ENCODE measurements around the gene EIF4G3. TPM values are rescaled to one million over a fixed set of nuclear protein-coding genes. Genes with fewer than 3 reads are reported as not detected.

The EIF4G3 gene
- total RNA-seq, 4 donors from 2014 or later = 42.1 to 63.2 (median 43.5) TPM

- Histone ChIP-seq H3K27me3 (no peaks in the 10 kb centered on the region), H3K4me3 (no peak overlapping the region), H3K4me1 (no peaks in the 10 kb centered on the region), H3K9me3 (no peaks in the 10 kb centered on the region), H3K36me3 (peaks cover 0 to 32% of the 10 kb centered on the region in 2 donors), H3K27ac (no peak overlapping the region)
- TF ChIP-seq POLR2A (IDR thresholded peaks at IDR 0.05) (no peak), CTCF (IDR thresholded peaks at IDR 0.05 in 4 of 5, conservative IDR thresholded peaks at IDR 0.05 in 1 of 5) (no peak)
- intact Hi-C loops (cut with DNase I; ENCODE audit: low total_unique reads) (no loop called here), in situ Hi-C loops (cut with MboI; ENCODE audit: low sequenced_read_pairs in 4 of 4) (loop anchor here in 1 of 4 donors (10.0 kb wide), 1 partner anchor 212 kb away; no protein-coding TSS in a partner anchor)
- DNase-seq (no peak), ATAC-seq (no peak)
Measured at GRCh38 chr1:20972855-20973254, 203.8 kb downstream of the EIF4G3 start.

GRCh38 chr1:20964540-20965484 lies 211.9 kb downstream of the EIF4G3 start:
- Histone ChIP-seq H3K27ac (peak overlapping the region; percentile 82 to 92 (median 85)), H3K9me3 (no peaks in the 10 kb centered on the region), H3K4me3 (no peak overlapping the region), H3K36me3 (peaks cover 0 to 6% of the 10 kb centered on the region in 2 donors), H3K27me3 (no peaks in the 10 kb centered on the region), H3K4me1 (peaks cover 30 to 37% of the 10 kb centered on the region in 2 donors)
- in situ Hi-C loops (cut with MboI; ENCODE audit: low sequenced_read_pairs in 4 of 4) (no loop called here), intact Hi-C loops (cut with DNase I; ENCODE audit: low total_unique reads) (no loop called here)
- no peak for DNase-seq
- ATAC-seq = no peak
- no peak for TF ChIP-seq POLR2A (IDR thresholded peaks at IDR 0.05)
- TF ChIP-seq CTCF (IDR thresholded peaks at IDR 0.05 in 4 of 5, conservative IDR thresholded peaks at IDR 0.05 in 1 of 5) = no peak

GRCh38 chr1:20962576-20963258 lies 214.0 kb downstream of the EIF4G3 start:
- DNase-seq (peak in 1 of 2 donors; percentile 43), ATAC-seq (peak; percentile 97 to 98)
- H3K27me3 ChIP-seq = no peaks in the 10 kb centered on the region
- intact Hi-C loops (cut with DNase I; ENCODE audit: low total_unique reads) = no loop called here
- H3K4me3 ChIP-seq = no peak overlapping the region
- H3K9me3 ChIP-seq = no peaks in the 10 kb centered on the region
- H3K4me1 ChIP-seq = peaks cover 31 to 42% of the 10 kb centered on the region in 2 donors
- in situ Hi-C loops (cut with MboI; ENCODE audit: low sequenced_read_pairs in 4 of 4) = no loop called here
- peak overlapping the region; percentile 82 to 92 (median 85) for H3K27ac ChIP-seq
- H3K36me3 ChIP-seq = no peaks in the 10 kb centered on the region
- TF ChIP-seq CTCF (IDR thresholded peaks at IDR 0.05 in 4 of 5, conservative IDR thresholded peaks at IDR 0.05 in 1 of 5) = no peak
- TF ChIP-seq POLR2A (IDR thresholded peaks at IDR 0.05) = peak in 1 of 2 donors; percentile 25

- TF ChIP-seq POLR2A (IDR thresholded peaks at IDR 0.05) (no peak), CTCF (IDR thresholded peaks at IDR 0.05 in 4 of 5, conservative IDR thresholded peaks at IDR 0.05 in 1 of 5) (no peak)
- Histone ChIP-seq H3K4me3 (no peak overlapping the region), H3K36me3 (no peaks in the 10 kb centered on the region), H3K4me1 (peaks cover 25 to 28% of the 10 kb centered on the region in 2 donors), H3K9me3 (no peaks in the 10 kb centered on the region), H3K27ac (peak overlapping the region in 1 of 4 donors; percentile 5), H3K27me3 (no peaks in the 10 kb centered on the region)
- intact Hi-C loops (cut with DNase I; ENCODE audit: low total_unique reads) = no loop called here
- ATAC-seq (no peak), DNase-seq (no peak)
- in situ Hi-C loops (cut with MboI; ENCODE audit: low sequenced_read_pairs in 4 of 4) = no loop called here
Measured at GRCh38 chr1:20958430-20958829, 218.3 kb downstream of the EIF4G3 start.

Measured in gastrocnemius medialis (tissue), 4 donors.